IPS-NIHi11 (cell line): ENCODE results near the gene PHLDB2.
A peak's percentile ranks its signal among the peaks of the same experiment; 100 is the strongest.

Experiments used
- DNase-seq: peaks from one replicate; pipeline ENCODE4 v3.0.0; 2012; ENCODE audit warnings: mixed read lengths, low spot score

Gene PHLDB2

DNA sequence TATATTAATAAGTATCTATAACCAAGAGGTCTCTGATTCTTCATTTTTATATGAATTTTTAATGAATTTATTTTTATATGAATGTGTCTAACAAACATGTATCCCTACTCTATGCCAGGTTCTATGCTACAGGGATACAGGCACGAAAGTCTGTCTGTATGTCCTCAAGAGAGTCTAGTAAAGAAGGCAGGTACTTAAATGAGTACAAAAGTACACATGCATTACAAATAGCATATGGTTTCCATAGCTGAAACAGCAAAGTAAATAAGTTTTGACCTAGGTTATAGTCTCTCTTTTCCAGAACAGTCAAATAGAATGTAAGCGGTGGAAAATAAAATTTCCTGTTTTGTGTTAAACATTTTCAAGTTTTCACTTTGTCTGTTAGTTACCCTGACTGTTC is 106.4 kb downstream of the PHLDB2 start:
- DNase-seq, result no peak

DNA sequence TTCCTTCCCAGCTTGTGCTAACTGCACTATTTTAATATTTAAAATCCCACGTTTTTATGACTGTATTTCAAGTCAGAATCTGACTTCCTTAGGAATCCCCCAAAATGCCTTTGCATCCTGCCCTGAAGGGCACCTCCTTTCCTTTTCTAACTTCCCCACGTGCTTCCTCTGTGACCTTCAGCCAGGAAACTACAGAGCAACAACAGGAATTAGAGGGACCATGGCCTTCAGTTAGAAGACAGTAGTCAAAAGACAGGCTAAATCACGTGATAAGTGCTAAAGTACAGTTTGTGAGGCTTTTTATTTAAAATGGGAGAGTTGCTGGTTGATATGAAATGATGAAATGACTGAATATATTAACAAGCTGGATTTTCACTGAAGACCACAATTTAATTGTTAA is 108.0 kb downstream of the PHLDB2 start:
- no peak for DNase-seq

DNA sequence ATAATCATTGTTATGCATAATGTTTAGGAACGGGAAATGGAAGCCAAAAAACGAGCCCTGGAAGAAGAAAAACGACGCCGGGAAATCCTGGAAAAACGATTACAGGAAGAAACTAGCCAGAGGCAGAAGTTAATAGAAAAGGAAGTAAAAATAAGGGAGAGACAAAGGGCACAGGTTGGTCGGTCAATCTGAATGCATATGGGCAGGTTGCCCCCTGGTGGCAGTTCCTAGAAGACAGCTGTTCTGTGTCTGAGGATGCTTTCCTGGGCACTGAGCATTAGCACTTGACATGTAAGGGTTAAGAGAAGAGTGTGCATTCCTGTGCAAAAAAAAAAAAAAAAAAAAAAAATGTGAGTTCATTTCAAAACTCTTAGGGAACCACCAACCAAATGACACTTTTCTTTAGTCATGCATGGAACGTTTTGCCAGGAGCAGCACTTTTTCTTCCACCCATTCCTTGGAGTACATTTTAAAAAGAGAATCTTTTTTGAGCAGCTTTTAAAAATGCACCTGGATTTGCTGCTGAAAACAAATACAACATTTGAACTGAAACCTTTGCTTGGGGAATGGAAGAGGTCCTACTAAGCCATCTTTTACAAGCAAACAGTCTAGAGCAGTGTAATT is 108.7 kb downstream of the PHLDB2 start:
- DNase-seq, result peak; percentile 68

- DNase-seq, result no peak
Observed at GRCh38 chr3:111968319-111969054, 109.4 kb downstream of the PHLDB2 start.

- DNase-seq, result no peak
Observed at GRCh38 chr3:111970376-111970775, 111.3 kb downstream of the PHLDB2 start.

DNA sequence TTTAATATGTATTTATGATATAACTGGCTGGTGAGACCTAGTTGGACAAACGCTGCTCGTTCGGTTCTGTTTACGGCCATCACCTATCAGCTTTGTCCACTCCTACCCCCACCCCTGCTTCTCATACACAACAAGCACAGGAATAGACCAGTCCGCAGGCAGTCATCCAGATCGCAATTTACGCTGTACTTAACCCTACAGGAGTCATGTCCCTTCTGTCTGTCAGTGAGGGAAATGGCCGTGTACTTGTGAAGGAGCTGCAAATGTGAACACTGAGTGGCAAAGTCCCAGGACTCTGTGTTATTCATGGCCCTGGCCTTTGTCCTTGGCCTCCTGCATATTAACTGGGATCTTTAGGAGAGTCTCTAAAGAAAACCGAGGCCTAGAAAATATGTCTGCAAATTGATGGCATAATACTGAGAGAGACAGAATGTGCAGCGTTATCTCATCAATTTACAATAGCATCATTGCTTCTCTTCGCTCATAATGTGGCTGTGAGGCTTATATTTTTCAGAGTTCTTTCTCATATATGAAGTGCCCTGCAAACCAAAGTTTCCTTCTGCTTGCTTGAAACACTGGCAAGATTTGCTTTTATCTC is 112.6 kb downstream of the PHLDB2 start:
- DNase-seq, result no peak

DNA sequence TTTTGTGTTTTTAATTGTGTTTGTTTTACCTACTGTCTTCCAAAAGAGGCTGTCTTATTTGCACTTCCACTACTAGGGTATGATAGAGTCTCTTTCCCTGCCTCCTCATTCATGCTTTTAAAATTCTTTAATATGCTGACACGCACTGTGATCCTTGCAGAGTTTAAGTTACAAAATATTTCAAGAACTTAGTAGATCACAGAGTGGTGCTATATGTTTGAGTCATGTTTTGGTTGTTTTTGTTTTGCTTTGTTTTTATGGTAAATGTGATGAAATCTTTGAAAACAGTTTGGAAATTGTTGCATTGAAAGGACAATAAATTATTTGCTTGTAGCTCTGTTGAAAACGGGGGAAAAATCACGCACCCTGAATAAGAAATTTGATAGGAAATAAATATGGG is 113.8 kb downstream of the PHLDB2 start:
- no peak for DNase-seq

DNA sequence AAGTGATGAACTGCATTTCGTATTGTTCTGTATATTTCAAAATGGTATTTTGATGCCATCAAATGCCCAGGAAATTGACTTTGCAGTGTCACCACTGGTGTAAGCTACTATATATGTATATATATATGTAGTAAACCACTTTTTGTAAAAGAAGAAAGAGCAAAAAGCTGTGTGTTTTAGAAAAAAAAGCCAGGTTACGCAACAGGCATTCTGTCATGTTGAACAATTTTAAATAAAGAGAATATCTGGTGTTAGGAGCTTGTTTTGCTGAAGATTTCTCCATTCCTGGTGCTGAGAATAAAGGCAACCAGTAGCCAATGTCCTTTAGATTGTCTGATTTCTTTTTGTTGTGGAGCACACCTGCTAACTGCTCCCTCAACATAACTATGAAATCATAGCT is 116.1 kb downstream of the PHLDB2 start:
- DNase-seq, result no peak

DNA sequence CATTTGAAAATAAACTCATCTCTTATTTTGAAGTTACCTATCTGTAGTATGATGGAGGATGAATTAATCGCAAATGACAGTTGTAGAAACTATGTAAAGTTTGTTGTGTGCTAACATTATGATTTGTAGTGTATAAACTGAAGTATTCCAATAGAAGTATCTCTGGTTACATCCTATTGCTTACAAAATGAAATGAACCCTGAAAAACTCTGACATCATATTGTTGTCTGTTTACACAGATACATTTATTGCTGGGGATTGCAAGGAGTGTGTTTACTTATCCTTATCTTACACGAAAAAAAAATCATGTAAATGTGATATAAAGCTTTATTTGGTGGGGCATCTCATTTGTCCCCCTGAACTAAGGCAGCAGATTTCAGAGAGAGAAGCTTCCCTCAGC is 117.2 kb downstream of the PHLDB2 start:
- no peak for DNase-seq

DNA sequence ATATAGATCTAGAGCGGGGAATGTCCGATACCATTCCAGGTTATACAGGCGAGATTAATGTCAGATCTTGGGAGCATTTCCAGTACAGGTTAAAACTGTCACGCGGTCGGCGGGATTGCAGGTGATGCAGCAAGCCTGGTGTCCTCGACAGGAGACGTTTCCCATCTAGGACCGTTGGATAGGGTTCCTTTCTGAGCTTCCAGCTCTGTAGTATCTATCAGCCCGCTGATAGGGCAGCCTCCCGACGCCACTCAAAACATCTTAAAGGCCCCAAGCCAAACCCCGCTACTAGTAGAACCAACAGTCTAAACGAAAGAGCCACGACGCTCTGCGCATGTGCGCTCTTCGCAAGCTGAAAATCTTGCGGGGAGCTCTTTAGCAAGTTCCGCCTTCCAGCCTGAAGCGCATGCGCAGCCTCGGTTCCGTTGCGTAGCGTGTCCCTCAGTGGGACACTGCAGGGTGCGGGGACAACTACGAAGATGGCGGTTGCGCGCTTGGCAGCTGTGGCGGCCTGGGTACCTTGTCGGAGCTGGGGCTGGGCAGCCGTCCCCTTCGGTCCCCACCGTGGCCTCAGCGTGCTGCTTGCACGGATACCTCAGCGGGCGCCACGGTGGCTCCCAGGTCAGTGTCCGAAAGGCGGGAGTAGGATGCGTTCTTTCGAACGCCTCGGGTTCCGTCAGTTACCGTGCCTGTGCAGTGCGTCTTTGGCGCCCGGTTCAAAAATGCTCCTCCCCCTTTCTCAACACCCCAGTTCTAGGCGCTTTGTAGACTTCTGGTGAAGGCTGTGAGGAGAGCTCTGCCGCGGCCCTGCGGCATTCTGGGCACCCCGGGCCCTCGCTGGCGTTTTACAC is 119.7 kb downstream of the PHLDB2 start, which contains the start of gene ABHD10:
Gene ABHD10 (plus strand): TSS at position 444 of the 851 bp plus-strand sequence. CDS start 36 bp downstream, at position 480.
- peak; percentile 91 for DNase-seq

DNA sequence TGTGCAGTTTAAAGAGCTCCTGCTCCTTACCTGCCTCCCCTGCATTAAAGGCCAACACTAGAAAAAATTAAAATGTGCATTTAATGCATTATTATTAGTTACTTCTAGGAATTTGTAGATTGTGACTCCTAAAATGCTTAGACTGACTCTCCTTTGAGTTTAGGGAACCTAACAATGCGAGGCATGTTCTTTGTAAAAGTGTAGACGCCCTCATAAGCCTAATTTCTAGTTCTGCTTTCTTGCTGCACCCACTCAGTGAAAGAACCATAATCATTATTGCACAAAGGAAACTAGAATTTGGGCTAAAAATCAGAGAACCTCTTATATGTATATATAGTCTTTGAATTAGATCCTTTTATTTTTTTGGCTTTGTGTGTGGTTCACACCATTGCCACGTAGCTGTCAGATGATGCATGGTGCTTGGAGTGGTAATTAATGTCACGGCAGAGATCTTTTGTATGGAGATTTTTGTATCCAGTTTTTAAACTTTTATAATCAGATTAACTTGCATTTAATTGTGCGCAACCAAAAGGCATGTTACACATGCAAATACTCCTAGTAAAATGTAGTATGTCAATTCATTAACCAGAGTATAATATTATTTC is 120.5 kb downstream of the PHLDB2 start:
- DNase-seq, result no peak

GRCh38 chr3:111980716-111981456 is 121.8 kb downstream of the PHLDB2 start:
- DNase-seq, result no peak

DNA sequence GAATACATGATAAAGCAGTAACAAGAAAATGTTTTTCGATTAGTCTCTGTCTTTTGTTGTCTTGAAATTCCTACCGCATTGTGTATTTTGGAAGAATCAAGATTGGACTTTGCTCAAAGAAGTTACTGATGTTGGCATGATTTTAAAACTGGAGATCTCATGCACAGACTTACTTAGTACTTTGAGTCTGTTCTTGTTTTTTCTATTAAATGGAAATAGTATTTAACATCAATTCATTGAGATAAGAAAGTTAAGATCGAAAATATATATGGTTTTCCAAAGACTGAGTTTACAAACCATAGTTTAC is 122.3 kb downstream of the PHLDB2 start:
- no peak for DNase-seq

- DNase-seq, result no peak
Observed at GRCh38 chr3:111984636-111985298, 125.7 kb downstream of the PHLDB2 start.

GRCh38 chr3:111986800-111987199 is 127.7 kb downstream of the PHLDB2 start:
- no peak for DNase-seq

DNA sequence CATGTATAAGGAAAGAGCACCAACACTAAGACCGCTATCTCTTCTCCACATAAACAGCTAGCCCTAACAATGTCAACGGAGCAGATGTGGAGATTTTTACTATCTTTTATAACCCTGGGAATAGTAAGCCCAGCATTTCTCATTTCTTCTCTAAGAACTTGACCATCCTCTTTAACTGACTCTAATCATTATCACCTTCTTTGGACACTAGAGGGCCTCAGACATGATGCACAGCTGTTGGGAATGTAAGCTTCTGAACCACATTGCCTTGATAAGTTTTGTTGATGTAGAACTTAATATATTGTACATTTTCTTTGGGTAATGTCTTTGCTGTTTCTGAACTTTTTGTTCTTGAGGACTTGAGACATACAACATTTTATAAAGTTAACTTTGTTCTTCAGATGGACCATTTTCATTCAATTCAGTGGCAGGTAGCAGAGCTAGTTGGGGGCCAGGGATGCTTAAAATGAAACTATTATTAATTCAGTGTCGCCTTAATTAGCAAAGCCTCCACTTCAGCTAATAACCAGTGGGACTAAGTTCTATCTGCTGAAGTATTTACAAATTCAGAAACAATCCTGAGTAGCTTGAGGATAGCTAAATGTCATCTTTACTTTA is 130.1 kb downstream of the PHLDB2 start:
- DNase-seq, result peak; percentile 41

DNA sequence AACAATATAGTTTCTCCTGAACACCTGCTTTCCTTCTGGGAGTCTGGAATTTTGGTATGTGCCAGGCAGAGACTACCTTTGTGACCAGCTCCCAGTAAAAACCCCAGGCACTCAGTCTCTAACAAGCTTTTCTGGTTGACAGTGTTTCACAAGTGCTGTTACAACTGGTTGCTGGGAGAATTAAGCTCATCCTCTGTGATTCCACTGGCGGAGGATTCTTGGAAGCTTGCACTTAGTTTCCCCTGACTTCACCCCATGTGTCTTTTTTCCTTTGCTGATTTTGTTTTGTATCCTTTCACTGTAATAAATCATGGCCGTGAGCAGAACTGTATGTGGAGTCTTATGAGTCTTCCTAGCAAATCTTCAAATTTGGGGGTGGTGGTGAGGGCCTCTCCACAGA is 134.0 kb downstream of the PHLDB2 start:
- DNase-seq, result no peak

DNA sequence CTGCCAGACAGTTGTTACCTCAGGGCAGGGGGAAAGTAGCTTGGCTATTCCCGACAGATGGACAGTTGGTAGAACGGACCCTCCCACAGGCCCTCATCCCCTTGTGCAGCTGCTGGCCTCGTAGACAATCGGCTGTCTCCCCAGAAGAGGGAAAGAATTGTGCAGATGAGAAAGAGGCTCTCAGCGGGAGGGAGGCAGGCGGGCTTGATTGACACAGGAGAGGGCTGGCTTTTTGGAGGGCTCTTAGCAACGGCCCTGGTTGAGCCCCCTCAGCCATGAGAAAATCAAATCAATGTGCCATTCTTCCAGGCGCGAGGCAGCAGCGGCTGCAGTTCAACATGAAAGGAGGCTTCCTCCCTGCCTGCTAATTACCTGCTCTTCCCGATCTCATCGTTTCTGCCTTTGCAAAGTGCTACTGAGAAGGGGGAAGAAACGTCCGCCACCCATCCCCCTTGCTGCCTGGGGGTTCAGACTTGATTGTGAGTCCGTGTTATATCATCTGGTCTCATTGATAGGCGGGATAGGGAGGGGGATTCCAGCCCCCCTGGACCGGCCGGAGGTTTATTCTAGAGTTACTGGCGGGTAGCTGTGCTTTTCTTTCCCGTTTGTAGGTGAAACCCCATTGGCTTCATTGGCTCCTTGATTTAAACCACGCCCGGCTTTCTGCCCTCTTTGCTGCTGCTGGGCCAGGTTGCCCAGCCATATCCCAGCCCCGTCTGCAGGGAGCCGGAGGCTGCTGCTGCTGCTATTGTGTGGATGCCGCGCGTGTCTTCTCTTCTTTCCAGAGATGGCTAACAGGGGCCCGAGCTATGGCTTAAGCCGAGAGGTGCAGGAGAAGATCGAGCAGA is 139.8 kb downstream of the PHLDB2 start, which contains the start of gene TAGLN3:
Gene TAGLN3 (plus strand): TSS at position 287 of the 848 bp plus-strand sequence. CDS start 501 bp downstream, at position 788.
- DNase-seq, result peak; percentile 73
